Mesendoderm (in vitro differentiated cells): ENCODE results near the gene MTF2.

Experiments
- DNase-seq: peaks from one replicate; pipeline ENCODE4 v3.0.0; 2013
- H2AK5ac ChIP-seq: 2 replicates; pipeline ENCODE4 v1.6.1; 2013; ENCODE audit warnings: low read length, inconsistent platforms
- H2BK120ac ChIP-seq: 2 replicates; pipeline ENCODE4 v1.6.1; 2013; ENCODE audit warnings: low read depth, mild to moderate bottlenecking, low read length, moderate library complexity, mixed read lengths
- H2BK15ac ChIP-seq: replicated peaks from 2 replicates; pipeline ENCODE4 v1.6.1; 2013; ENCODE audit warnings: low read depth, mild to moderate bottlenecking, moderate library complexity
- H2BK5ac ChIP-seq: 2 replicates; pipeline ENCODE4 v1.6.1; 2013; ENCODE audit warnings: low read length, inconsistent platforms
- H3K18ac ChIP-seq: 2 replicates; pipeline ENCODE4 v1.6.1; 2013; ENCODE audit warnings: mild to moderate bottlenecking, low read length, mixed read lengths
- H3K23ac ChIP-seq: one replicate; pipeline ENCODE4 v1.6.1; 2013; ENCODE audit warnings: low read length
- H3K27ac ChIP-seq: 2 replicates; pipeline ENCODE4 v1.5.1; 2013; ENCODE audit warnings: low read depth, mild to moderate bottlenecking, inconsistent platforms, low read length, moderate library complexity
- H3K27me3 ChIP-seq: 2 replicates; pipeline ENCODE4 v1.6.1; 2013; ENCODE audit warnings: low read length, control low read depth, mild to moderate bottlenecking, inconsistent platforms; ENCODE audit not compliant: insufficient read depth, poor library complexity
- H3K36me3 ChIP-seq: 2 replicates; pipeline ENCODE4 v1.6.1; 2013; ENCODE audit warnings: low read length, inconsistent platforms; ENCODE audit not compliant: control insufficient read depth, insufficient read depth
- H3K4ac ChIP-seq: one replicate; pipeline ENCODE4 v1.6.1; 2013; ENCODE audit warnings: low read depth, mild to moderate bottlenecking, low read length, moderate library complexity
- H3K4me1 ChIP-seq: 2 replicates; pipeline ENCODE4 v1.6.1; 2013; ENCODE audit warnings: low read depth, low read length, inconsistent platforms; ENCODE audit not compliant: control insufficient read depth
- H3K4me2 ChIP-seq: 2 replicates; pipeline ENCODE4 v1.6.1; 2013; ENCODE audit warnings: low read length
- H3K4me3 ChIP-seq: 2 replicates; pipeline ENCODE4 v1.5.1; 2013; ENCODE audit warnings: mild to moderate bottlenecking, low read length
- H3K56ac ChIP-seq: one replicate; pipeline ENCODE4 v1.6.1; 2013; ENCODE audit warnings: low read length
- H3K79me1 ChIP-seq: 2 replicates; pipeline ENCODE4 v1.6.1; 2013; ENCODE audit warnings: low read length, inconsistent platforms
- H3K79me2 ChIP-seq: 2 replicates; pipeline ENCODE4 v1.6.1; 2013; ENCODE audit warnings: mild to moderate bottlenecking, low read length; ENCODE audit not compliant: control insufficient read depth, insufficient read depth
- H3K9ac ChIP-seq: 2 replicates; pipeline ENCODE4 v1.6.1; 2013; ENCODE audit warnings: low read length, inconsistent platforms
- H4K5ac ChIP-seq: one replicate; pipeline ENCODE4 v1.6.1; 2013; ENCODE audit warnings: low read length
- H4K8ac ChIP-seq: one replicate; pipeline ENCODE4 v1.6.1; 2013; ENCODE audit warnings: low read depth, mild to moderate bottlenecking, control low read depth, low read length, moderate library complexity
- WGBS: extraction: QIAGEN DNeasy Blood & Tissue Kit; methylation state at CpG from one replicate; pipeline ENCODE4 v1.1.7; 2013; ENCODE audit warnings: low lambda C conversion rate, missing lambda C conversion rate; ENCODE audit not compliant: insufficient coverage; ENCODE audit errors: extremely low coverage; 5-methylcytosine and 5-hydroxymethylcytosine counted together

MTF2 gene

DNA sequence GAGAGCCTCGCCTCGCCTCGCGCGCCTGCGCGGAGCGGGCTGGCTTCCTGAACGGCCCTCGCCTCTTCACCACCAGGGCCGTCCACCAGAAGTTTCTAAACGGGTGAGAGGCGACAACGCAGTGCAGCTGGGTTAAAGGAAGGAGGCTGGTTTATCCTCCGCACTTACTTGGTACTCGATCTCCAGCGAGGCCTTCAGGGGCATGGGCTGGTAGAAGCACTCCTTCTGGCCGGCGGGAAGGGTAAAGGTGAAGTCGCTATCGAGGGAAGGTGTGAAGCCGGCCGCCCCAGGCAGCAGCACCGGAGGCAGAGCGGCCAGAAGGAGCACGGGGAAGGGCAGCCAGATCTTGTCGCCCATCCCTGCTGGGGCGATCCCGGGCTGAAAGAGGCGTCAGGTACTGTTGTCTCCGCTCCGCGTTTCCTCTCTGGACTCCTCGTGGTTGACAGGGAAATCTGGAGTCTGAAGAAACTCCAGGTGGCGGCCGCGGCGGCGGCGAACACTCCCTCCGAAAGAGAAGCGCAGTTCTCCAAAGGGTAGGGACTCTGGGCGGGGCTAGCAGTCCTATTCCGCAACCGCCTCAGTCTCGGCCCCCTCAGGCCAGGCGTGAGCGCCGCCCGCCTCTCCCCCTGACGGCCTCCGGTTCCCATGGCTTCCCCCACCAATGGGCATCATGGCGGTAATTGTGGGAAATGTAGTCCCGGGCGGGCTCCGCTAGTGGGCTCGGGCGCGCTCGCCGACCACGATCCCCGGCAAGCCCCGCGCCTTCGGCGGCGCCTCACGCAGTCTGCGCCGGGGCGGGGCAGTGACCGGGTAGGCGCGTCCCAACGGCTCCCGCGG, 101.0 kb downstream of the MTF2 start, which contains the start of gene TMED5:
Gene TMED5 (minus strand): TSS at position 528 of the 837 bp plus-strand sequence. CDS start 171 bp downstream, at position 357.
- Histone ChIP-seq H3K4ac (peak within 1 kb of the TSS; percentile 44), H2AK5ac (no peak within 1 kb of the TSS), H3K4me1 (no peaks in the 10 kb centered on the region), H3K79me2 (peaks cover 20% of the 10 kb centered on the region), H3K27me3 (no peaks in the 10 kb centered on the region), H3K4me3 (peak within 1 kb of the TSS; percentile 96), H3K9ac (peak within 1 kb of the TSS; percentile 98), H4K5ac (no peak within 1 kb of the TSS), H3K23ac (peak within 1 kb of the TSS; percentile 67), H3K56ac (peak within 1 kb of the TSS; percentile 97), H2BK120ac (no peak within 1 kb of the TSS), H3K4me2 (peak within 1 kb of the TSS; percentile 80), H3K36me3 (no peaks in the 10 kb centered on the region), H3K18ac (peak within 1 kb of the TSS; percentile 89), H3K79me1 (peaks cover 6% of the 10 kb centered on the region), H4K8ac (no peak within 1 kb of the TSS), H2BK5ac (peak within 1 kb of the TSS; percentile 92), H3K27ac (peak within 1 kb of the TSS; percentile 93), H2BK15ac (no peak within 1 kb of the TSS)
- peak; percentile 99 for DNase-seq
- no CpG with 5 or more reads among the region's 78 CpGs for WGBS

GRCh38 chr1:93180723-93181613, 101.9 kb downstream of the MTF2 start, which contains the start of gene CCDC18:
Gene CCDC18 (plus strand): TSS chr1:93180724. CDS start chr1:93183362, 2,638 bp downstream.
- no peaks in the 10 kb centered on the region for H3K36me3 ChIP-seq
- DNase-seq: peak; percentile 82

DNA sequence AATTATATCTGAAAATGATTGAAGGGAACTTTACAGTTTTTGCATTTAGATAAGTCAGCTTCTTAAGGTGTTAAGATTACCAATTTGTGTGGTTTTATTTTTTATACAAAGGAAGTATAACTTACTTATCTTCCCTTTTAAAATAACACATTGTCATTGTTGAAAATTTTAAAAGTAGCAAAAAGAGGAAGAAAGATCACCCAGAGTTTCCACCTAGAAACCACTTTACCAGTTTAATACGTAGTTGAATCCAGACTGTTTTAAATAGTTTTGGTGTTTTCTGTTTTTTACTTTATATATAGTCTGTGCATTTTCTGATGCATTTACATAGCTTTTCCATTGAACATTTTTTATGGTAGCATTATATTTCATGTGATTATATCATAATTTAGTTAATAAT, 107.6 kb downstream of the MTF2 start:
- Histone ChIP-seq H2BK5ac (no peak overlapping the region), H3K36me3 (no peaks in the 10 kb centered on the region), H3K4ac (no peak overlapping the region), H3K4me3 (no peak overlapping the region), H4K8ac (no peak overlapping the region), H2BK120ac (no peak overlapping the region), H2BK15ac (no peak overlapping the region), H3K79me1 (no peaks in the 10 kb centered on the region), H3K9ac (no peak overlapping the region), H3K18ac (no peak overlapping the region), H3K23ac (no peak overlapping the region), H3K4me1 (no peaks in the 10 kb centered on the region), H3K4me2 (no peak overlapping the region), H3K27me3 (no peaks in the 10 kb centered on the region), H3K56ac (no peak overlapping the region), H2AK5ac (no peak overlapping the region), H4K5ac (no peak overlapping the region), H3K27ac (no peak overlapping the region), H3K79me2 (peaks cover 3% of the 10 kb centered on the region)
- WGBS: no CpG with 5 or more reads among the region's 1 CpG
- DNase-seq: no peak

More at GRCh38 chr1:93180723-93181613, 101.9 kb downstream of the MTF2 start, which contains the start of gene CCDC18:
- H3K27me3 ChIP-seq: no peaks in the 10 kb centered on the region
- no CpG with 5 or more reads among the region's 43 CpGs for WGBS
- peak within 1 kb of the TSS; percentile 67 for H3K23ac ChIP-seq
- peak within 1 kb of the TSS; percentile 93 for H3K27ac ChIP-seq
- no peak within 1 kb of the TSS for H4K8ac ChIP-seq
- peak within 1 kb of the TSS; percentile 44 for H3K4ac ChIP-seq
- peaks cover 20% of the 10 kb centered on the region for H3K79me2 ChIP-seq
- H3K56ac ChIP-seq: peak within 1 kb of the TSS; percentile 97
- H3K4me1 ChIP-seq: no peaks in the 10 kb centered on the region
- H2AK5ac ChIP-seq: no peak within 1 kb of the TSS
- H3K79me1 ChIP-seq: peaks cover 6% of the 10 kb centered on the region
- H2BK5ac ChIP-seq: peak within 1 kb of the TSS; percentile 92
- no peak within 1 kb of the TSS for H4K5ac ChIP-seq
- H2BK120ac ChIP-seq: no peak within 1 kb of the TSS
- H3K18ac ChIP-seq: peak within 1 kb of the TSS; percentile 89
- peak within 1 kb of the TSS; percentile 80 for H3K4me2 ChIP-seq
- H2BK15ac ChIP-seq: no peak within 1 kb of the TSS
- peak within 1 kb of the TSS; percentile 98 for H3K9ac ChIP-seq
- peak within 1 kb of the TSS; percentile 96 for H3K4me3 ChIP-seq
